Umbilical cord (tissue), 2 donors: ENCODE measurements around the gene CFAP99. TPM values are rescaled to one million over a fixed set of nuclear protein-coding genes. Genes with fewer than 3 reads are reported as not detected.
A peak's percentile ranks its signal among the peaks of the same experiment; 100 is the strongest.

Experiments used
- DNase-seq: peaks from one replicate; pipeline ENCODE4 v3.0.0-alpha.2; 2015; ENCODE audit warnings: low spot score
- total RNA-seq: library from RNA; depleted of rRNA; stranded (reverse); fragments of >200 nt; gene quantifications from one replicate; pipeline ENCODE4 v1.2.3, GENCODE V29; 2014; ENCODE audit warnings: low replicate concordance; ENCODE audit not compliant: insufficient read depth

The CFAP99 gene
- total RNA-seq, 1 donor from 2014 or later = not detected

DNA sequence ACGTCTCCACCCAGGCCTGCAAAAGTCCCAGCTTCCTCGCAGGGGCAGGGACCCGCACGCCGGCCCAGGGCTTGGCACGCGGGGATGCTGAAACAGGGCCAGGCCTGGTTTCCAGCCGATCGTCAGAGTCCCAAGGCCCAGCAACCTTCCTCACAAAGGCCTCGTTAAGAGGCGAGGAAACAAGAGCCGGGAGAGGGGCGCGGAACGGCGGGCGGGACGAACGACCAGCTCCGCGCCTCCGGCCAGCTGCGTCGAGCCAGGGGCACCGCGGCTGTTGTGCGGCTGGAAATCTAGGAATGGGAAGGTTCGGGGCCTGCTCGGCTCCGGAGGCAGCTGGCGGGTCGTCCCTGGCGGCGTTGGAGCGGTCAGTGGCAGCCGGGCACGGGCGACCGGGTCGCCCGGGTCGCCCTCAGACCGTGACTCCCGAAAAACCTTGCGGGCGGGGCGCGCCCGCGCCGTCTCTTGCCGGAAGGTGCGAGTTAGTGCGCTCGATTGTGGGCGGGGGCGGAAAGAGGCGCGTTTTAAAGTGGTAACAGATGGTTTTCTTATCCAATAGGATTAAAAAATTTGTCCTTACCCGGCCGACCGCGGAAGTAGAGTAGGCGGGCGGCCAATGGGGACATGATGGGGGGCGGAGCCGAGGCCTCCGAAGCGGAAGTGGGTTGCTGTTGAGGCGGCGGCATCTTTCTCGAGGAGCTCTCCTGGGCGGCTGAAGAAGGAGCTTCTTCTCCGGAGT lies 49.9 kb downstream of the CFAP99 start, which contains the start of gene RNF4:
Gene RNF4, plus strand, starts transcription at position 651 of the 736 bp plus-strand sequence. CDS start 21,388 bp downstream, outside the sequence.
- DNase-seq = peak; percentile 98

DNA sequence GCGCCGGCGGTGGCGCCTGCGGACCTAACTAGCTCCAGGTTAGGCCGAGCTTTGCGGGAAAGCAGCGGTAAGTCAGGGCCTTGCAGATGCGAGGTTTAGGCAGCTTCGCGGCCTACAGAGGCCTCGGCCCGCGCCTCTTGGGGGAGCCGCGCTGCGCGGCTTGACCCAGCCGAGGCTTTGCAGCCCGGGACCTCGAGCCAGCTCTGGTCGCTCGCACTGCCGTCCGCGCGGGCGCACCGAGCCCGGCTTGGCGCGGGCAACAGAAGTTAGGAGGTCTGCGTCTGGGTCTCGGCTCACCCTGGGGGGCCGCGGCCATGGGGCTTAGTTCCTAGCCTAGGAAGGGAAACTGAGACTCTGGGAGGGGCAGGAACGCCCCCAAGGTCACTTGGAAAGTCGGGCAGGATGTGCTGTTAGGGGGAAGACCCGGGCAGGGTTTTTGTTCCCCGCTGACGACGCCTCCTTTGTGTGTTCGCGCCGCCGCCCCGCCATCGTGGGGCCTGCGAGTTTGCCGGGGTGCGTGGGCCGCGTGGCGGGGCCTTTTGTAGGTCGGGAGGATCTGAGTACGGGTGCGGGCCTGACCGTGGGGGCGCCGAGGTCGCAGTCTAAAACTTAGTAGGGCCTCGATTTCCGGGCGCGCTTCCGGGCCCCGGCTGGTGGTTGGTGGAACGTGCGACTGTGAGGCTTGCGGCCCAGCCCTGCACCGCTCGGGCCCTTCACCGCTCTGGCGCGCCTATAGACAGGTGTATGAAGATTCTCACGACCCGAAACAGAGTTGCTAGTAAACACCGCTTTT lies 50.6 kb downstream of the CFAP99 start:
- peak; percentile 19 for DNase-seq

GRCh38 chr4:2470791-2471190 lies 52.0 kb downstream of the CFAP99 start:
- DNase-seq = no peak

- DNase-seq = no peak
These were observed 53.4 kb downstream of the CFAP99 start for GRCh38 chr4:2472187-2472586.

- no peak for DNase-seq
These were observed 59.5 kb downstream of the CFAP99 start for GRCh38 chr4:2478229-2478628.

DNA sequence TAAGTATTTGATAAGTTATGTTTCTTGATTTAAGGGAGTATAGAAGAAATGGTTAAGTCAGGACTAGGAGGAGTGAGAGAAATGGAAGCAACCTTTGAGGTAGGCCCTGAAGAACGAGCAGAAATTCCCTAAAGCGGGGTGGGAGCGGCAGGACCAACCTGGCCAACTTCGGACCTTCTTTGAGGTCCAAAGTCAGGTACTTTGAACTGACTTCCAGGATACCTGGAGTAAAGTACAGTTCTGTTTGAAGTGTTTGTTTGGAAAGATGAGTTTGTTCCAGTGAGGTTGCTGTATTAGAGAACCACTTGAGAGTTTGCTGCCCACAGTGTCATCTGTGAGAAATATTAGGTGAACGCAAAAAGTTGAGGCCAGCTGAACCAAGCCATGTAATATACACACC lies 61.9 kb downstream of the CFAP99 start:
- DNase-seq = no peak

GRCh38 chr4:2482192-2482591 lies 63.4 kb downstream of the CFAP99 start:
- DNase-seq = no peak

- DNase-seq = peak; percentile 28
These were observed 63.9 kb downstream of the CFAP99 start for GRCh38 chr4:2482693-2483092.

GRCh38 chr4:2483237-2483636 lies 64.5 kb downstream of the CFAP99 start:
- DNase-seq = no peak

- DNase-seq = no peak
These were observed 65.4 kb downstream of the CFAP99 start for GRCh38 chr4:2484185-2484584.

DNA sequence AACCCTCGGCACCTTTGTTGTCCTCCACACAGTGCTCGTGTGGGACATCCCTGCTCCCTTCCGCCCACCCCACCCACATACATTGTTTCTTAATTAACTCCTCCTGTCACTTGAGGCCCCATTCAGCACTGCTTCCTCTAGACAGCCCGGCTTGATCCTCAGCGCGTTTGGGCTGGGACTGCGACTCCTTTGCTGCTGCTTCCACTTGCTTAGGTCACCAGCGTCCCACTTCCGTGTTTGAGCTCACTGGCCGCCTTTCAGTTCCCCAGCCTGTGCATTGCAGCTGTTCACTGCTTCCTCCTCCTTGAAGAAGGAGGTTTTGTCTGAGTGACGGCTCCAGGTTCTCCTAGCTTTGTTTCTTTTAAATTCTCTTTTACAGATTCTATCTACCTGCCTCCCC lies 66.2 kb downstream of the CFAP99 start:
- DNase-seq = peak; percentile 57

DNA sequence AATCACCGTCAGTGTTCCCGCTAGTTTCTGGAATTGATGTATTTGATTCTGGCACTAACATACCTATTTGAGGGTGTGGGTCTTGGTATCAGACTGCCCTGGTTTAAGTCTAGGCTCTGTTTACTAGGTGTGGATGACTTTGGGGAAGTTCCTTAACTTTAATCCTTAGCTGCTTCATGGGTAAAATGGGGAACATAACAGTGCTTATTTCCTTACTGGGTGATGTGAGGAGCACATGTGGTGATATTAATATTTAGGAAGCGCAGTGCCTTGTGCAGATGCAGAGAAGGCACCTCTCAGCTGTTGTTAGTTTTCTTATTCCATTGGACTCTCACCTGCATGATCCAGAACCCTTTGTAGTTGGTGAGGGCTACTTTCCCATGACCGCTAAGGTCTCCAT lies 67.2 kb downstream of the CFAP99 start:
- no peak for DNase-seq

DNA sequence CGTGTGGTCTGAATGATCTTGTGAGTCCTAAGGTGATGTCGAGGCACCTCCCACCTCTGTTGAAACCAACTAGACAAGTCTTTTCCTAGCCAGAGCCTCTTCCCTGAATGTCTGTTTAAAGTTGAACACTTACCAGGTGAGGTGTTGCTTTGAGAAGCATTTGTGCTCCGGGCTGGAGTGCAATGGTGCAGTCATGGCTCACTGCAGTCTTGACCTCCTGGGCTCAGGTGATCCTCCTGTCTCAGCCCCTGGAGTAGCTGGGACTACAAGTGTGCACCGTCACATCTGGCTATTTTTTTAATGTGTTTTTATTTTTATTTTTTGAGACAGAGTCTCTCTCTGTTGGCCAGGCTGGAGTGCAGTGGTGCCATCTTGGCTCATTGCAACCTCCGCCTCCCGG lies 68.2 kb downstream of the CFAP99 start:
- no peak for DNase-seq

GRCh38 chr4:2487632-2488031 lies 68.9 kb downstream of the CFAP99 start:
- DNase-seq = no peak

DNA sequence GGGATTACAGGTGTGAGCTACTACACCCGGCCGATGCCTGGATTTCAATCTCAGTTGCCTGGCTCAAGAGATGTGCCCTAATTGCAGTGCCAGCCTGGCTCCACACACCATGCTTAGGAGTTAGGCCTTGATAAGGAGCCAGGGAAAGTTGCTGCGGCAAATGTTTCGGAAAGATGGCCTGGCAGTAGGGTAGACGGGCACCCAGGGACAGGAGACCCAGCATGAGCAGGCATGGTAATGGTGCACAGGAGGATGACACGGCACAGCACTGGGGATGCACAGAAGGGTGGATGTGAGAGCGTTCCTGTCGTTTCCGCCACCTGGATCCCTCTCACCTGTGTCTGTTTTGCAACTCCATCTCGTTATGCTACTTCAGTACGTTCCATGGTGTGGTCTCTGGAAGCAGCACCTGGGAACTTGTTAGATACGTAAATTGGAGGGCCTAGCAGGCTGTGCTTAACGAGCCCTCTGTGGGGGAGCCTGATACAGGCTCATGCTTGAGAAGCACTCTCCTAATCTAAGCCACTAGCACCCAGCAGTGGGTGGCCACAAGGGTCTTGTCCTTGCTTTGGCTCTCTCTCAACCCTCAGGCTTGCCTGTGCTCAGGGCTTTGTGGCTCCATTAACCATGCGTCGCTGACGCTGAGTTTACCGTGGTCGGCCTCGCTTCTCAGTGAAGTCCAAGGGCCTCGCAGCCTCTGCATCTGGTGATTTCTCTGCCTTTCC lies 70.5 kb downstream of the CFAP99 start:
- no peak for DNase-seq

DNA sequence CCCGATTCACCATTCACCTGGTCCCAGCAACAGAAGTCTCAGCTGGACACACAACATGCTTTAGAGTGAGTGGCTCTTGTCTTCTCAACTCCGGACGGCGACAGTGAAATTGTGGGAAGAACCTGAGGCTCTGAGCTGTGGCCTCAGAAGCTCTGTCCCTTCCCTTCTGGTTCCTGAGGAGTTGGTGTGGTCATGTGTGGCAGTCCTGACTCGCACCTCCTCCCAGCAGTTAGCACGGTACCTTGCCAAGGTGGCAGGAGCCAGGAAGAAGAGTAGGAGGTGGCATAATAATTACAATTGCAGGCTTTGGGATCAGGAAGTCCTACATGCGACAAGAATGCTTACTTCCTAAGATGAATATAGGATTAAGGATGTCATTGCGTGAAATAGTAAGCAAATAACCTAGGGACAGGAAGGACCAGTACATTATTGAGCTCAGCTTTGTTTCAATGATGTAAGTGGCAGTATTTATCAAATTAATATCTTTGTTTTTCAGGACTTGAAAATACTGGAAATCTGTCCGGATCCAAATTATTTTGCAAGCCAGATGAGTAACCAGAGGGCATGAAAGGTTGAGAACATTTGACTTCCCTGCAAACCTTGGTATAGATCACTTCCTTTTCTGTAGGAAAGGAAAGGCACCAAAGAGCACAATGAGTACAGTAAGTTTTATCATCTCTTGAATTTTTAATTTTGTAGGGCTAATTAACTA lies 71.2 kb downstream of the CFAP99 start:
- DNase-seq = no peak

- no peak for DNase-seq
These were observed 74.2 kb downstream of the CFAP99 start for GRCh38 chr4:2492970-2493369.

DNA sequence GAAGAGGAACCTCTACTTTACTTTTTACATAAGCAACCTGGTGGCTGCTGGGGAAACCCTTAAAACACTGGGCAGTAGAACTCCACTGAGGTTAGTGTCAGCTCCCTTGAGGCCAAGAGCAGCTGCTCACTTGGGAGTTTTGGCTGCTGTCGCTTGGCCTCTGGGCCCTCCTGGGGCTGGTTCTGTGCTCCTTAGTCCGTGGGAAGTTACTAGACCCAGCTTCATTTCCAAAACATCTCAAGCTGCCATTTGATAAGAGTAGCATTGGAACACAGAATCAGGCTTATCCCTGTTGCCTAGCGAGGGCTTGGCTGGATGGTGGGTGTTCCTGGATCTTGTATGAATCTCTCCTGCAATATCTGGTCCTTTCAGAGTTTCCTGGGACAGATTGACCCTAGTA lies 76.2 kb downstream of the CFAP99 start:
- no peak for DNase-seq

DNA sequence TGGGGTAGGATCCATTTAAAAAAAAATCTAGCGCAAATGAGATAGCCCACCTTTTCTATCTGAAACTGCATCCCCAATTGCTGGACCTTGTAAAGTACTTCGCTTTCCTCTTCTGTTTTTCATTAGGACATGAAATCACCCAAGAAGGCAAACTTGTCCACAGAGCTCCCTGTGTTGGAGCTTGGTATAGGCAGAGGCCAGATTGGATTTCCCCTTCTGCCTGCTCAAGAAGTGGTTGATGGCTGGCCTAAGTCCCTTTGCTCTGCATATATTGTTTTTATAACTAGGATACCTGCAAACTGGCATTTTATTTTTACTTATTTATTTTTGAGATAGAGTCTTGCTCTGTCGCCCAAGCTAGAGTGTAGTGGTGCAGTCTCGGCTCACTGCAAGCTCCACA lies 78.6 kb downstream of the CFAP99 start:
- no peak for DNase-seq

DNA sequence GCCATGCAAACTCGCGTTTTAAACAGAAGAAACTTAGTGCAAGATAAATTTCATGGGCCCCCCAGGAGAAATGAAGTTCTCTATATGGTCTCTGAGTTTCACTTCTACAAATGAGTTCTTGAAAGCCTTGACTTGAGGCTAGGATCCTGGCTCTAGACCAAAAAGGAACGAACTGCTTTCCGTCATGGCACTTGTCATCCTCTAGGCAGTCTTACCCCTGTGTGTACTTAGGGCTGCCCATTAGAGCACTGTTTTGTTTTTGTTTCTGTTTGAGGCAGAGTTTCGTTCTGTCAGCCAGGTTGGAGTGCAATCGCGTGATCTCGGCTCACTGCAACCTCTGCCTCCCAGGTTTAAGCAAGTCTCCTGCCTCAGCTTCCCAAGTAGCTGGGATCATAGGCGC lies 79.2 kb downstream of the CFAP99 start:
- peak; percentile 39 for DNase-seq

GRCh38 chr4:2500547-2500946 lies 81.8 kb downstream of the CFAP99 start:
- DNase-seq = no peak
